IMR-90 (cell line): Measurements from ENCODE around the gene SRXN1. TPM values are rescaled to one million over a fixed set of nuclear protein-coding genes. Genes with fewer than 3 reads are reported as not detected.

Experiments used
- ATAC-seq: fragments of 200-7000 bp; cut with Tn5 transposase; 2 replicates; pipeline ENCODE4 v1.9.1; 2020; ENCODE audit warnings: low read depth, mild to moderate bottlenecking, moderate library complexity
- BruUV-seq: library from RNA; stranded (reverse); fragments of 400-500 nt; replicated peaks from 2 replicates; lab custom pipeline; 2021; lab: Mats Ljungman, UMichigan
- CTCF ChIA-PET: fragments of 300-600 bp; formaldehyde crosslinking; extraction: SDS; loops from one replicate; lab custom pipeline; 2021; ENCODE audit warnings: antibody characterized with exemption; lab: Yijun Ruan, JAX
- POLR2A ChIA-PET: fragments of 300-600 bp; sonication (Branson Sonifier 250); formaldehyde crosslinking; loops from one replicate; lab custom pipeline; 2022; ENCODE audit warnings: antibody characterized with exemption; ENCODE audit not compliant: unreplicated experiment; lab: Charles Lee
- DNase-seq: peaks from one replicate; pipeline ENCODE4 v3.0.0; 2013
- H2AFZ ChIP-seq: replicated peaks from 2 replicates; pipeline ENCODE3; 2013; ENCODE audit warnings: low read length, mild to moderate bottlenecking; ENCODE audit not compliant: poor library complexity
- H2AK5ac ChIP-seq: 2 replicates; pipeline ENCODE4 v1.6.1; 2013; ENCODE audit warnings: low read depth, low read length, inconsistent platforms
- H2AK9ac ChIP-seq: replicated peaks from 2 replicates; pipeline ENCODE3; 2013; ENCODE audit warnings: mild to moderate bottlenecking, low read depth, low read length, moderate library complexity; ENCODE audit not compliant: poor library complexity
- H2BK120ac ChIP-seq: 2 replicates; pipeline ENCODE4 v1.6.1; 2013; ENCODE audit warnings: low read depth, low read length, inconsistent platforms
- H2BK15ac ChIP-seq: 3 replicates; pipeline ENCODE4 v1.6.1; 2013; ENCODE audit warnings: low read depth, low read length, inconsistent platforms
- H2BK20ac ChIP-seq: 2 replicates; pipeline ENCODE4 v1.6.1; 2013; ENCODE audit warnings: low read depth, mild to moderate bottlenecking, inconsistent platforms, low read length, moderate library complexity
- H2BK5ac ChIP-seq: 2 replicates; pipeline ENCODE4 v1.6.1; 2013; ENCODE audit warnings: mild to moderate bottlenecking, low read depth, low read length, inconsistent platforms; ENCODE audit not compliant: poor library complexity, severe bottlenecking
- H3K14ac ChIP-seq: replicated peaks from 2 replicates; pipeline ENCODE4 v1.6.1; 2013; ENCODE audit warnings: low read depth, low read length, inconsistent platforms
- H3K18ac ChIP-seq: 2 replicates; pipeline ENCODE4 v1.6.1; 2013; ENCODE audit warnings: low read depth, low read length, control low read depth
- H3K23ac ChIP-seq: 2 replicates; pipeline ENCODE4 v1.6.1; 2013; ENCODE audit warnings: low read depth, low read length, inconsistent platforms
- H3K27ac ChIP-seq: 2 replicates; pipeline ENCODE4 v1.5.1; 2013; ENCODE audit warnings: mild to moderate bottlenecking, control low read depth, low read length; ENCODE audit not compliant: insufficient read depth
- H3K27me3 ChIP-seq: 2 replicates; pipeline ENCODE4 v1.6.1; 2013; ENCODE audit warnings: low read length; ENCODE audit not compliant: control insufficient read depth, insufficient read depth
- H3K36me3 ChIP-seq: 2 replicates; pipeline ENCODE4 v1.6.1; 2013; ENCODE audit warnings: low read length, mixed read lengths; ENCODE audit not compliant: control insufficient read depth, insufficient read depth
- H3K4ac ChIP-seq: 2 replicates; pipeline ENCODE4 v1.6.1; 2013; ENCODE audit warnings: low read depth, low read length, inconsistent platforms
- H3K4me1 ChIP-seq: 2 replicates; pipeline ENCODE4 v1.6.1; 2013; ENCODE audit warnings: low read length, mixed read lengths; ENCODE audit not compliant: control insufficient read depth, insufficient read depth
- H3K4me2 ChIP-seq: 2 replicates; pipeline ENCODE4 v1.6.1; 2013; ENCODE audit warnings: low read depth, mild to moderate bottlenecking, control low read depth, low read length, moderate library complexity
- H3K4me3 ChIP-seq: 2 replicates; pipeline ENCODE4 v1.5.1; 2013; ENCODE audit warnings: low read depth, mild to moderate bottlenecking, control low read depth, low read length, moderate library complexity; ENCODE audit not compliant: insufficient read depth
- H3K56ac ChIP-seq: 2 replicates; pipeline ENCODE4 v1.6.1; 2013; ENCODE audit warnings: low read length, inconsistent platforms; ENCODE audit not compliant: insufficient read depth; ENCODE audit errors: extremely low read depth
- H3K79me1 ChIP-seq, 2 experiments: 2 replicates each; pipeline ENCODE4 v1.6.1; 2013; ENCODE audit warnings: low read length in 2 of 2, inconsistent platforms in 1 of 2, low read depth in 1 of 2
- H3K9ac ChIP-seq: 2 replicates; pipeline ENCODE4 v1.6.1; 2013; ENCODE audit warnings: low read depth, low read length, control low read depth
- H3K9me1 ChIP-seq: 2 replicates; pipeline ENCODE4 v1.6.1; 2013; ENCODE audit warnings: low read length, inconsistent platforms; ENCODE audit not compliant: insufficient read depth
- H3K9me3 ChIP-seq: 2 replicates; pipeline ENCODE4 v1.6.1; 2013; ENCODE audit warnings: low read length; ENCODE audit not compliant: control insufficient read depth, insufficient read depth
- H4K20me1 ChIP-seq: 2 replicates; pipeline ENCODE4 v1.6.1; 2013; ENCODE audit warnings: low read length, inconsistent platforms; ENCODE audit not compliant: insufficient read depth
- H4K5ac ChIP-seq: 2 replicates; pipeline ENCODE4 v1.6.1; 2013; ENCODE audit warnings: mild to moderate bottlenecking, low read depth, low read length, control low read depth
- H4K8ac ChIP-seq, 2 experiments: 2 replicates each; pipeline ENCODE4 v1.6.1; 2013; ENCODE audit warnings: low read depth in 2 of 2, low read length in 2 of 2, control low read depth in 1 of 2, inconsistent platforms in 1 of 2
- H4K91ac ChIP-seq: 2 replicates; pipeline ENCODE4 v1.6.1; 2013; ENCODE audit warnings: low read depth, low read length, inconsistent platforms; ENCODE audit not compliant: insufficient read depth
- CEBPB ChIP-seq: IDR thresholded peaks from 2 replicates; pipeline ENCODE4 v1.6.1; 2012; ENCODE audit warnings: low read depth, low read length, improper control_type of control experiment
- CTCF ChIP-seq: conservative IDR thresholded peaks from 2 replicates; pipeline ENCODE4 v1.5.1; 2012; ENCODE audit warnings: mild to moderate bottlenecking, low read depth, low read length, improper control_type of control experiment
- FOS ChIP-seq: fragments of 150-350 bp; IDR thresholded peaks from 2 replicates; pipeline ENCODE4 v1.6.1; 2016; ENCODE audit warnings: low read depth, low read length
- MAFK ChIP-seq: IDR thresholded peaks from 2 replicates; pipeline ENCODE4 v1.6.1; 2012; ENCODE audit warnings: low read depth, low read length, improper control_type of control experiment
- MXI1 ChIP-seq: IDR thresholded peaks from 2 replicates; pipeline ENCODE4 v1.6.1; 2012; ENCODE audit warnings: low read depth, mild to moderate bottlenecking, low read length, moderate library complexity, borderline replicate concordance
- POLR2A ChIP-seq: IDR thresholded peaks from 2 replicates; pipeline ENCODE4 v1.6.1; 2012; ENCODE audit warnings: mild to moderate bottlenecking, low read depth, low read length
- RAD21 ChIP-seq: IDR thresholded peaks from 2 replicates; pipeline ENCODE4 v1.6.1; 2012; ENCODE audit warnings: low read length, improper control_type of control experiment
- RCOR1 ChIP-seq: IDR thresholded peaks from 2 replicates; pipeline ENCODE4 v1.6.1; 2012; ENCODE audit warnings: mild to moderate bottlenecking, low read length, improper control_type of control experiment; ENCODE audit not compliant: insufficient replicate concordance
- SMC3 ChIP-seq: fragments of 150-350 bp; IDR thresholded peaks from 2 replicates; pipeline ENCODE4 v1.6.1; 2016; ENCODE audit warnings: low read depth, mild to moderate bottlenecking, antibody characterized with exemption, low read length, moderate library complexity
- USF2 ChIP-seq: fragments of 150-350 bp; IDR thresholded peaks from 2 replicates; pipeline ENCODE4 v1.6.1; 2017; ENCODE audit warnings: mild to moderate bottlenecking, antibody characterized with exemption, low read length, low read depth
- WGBS, 2 experiments: methylation state at CpG; one replicate each; pipeline versions ENCODE4 v1.1.5 to v1.1.7; 2013; ENCODE audit warnings: missing lambda C conversion rate in 2 of 2; ENCODE audit not compliant: insufficient read length in 1 of 2; ENCODE audit errors: extremely low coverage in 2 of 2; 5-methylcytosine and 5-hydroxymethylcytosine counted together
- dilution Hi-C: fragments of 300-500 bp; cut with HindIII; formaldehyde crosslinking; loops from one replicate; pipeline ENCODE4 v1.14.3; 2018; ENCODE audit warnings: low sequenced_read_pairs; ENCODE audit not compliant: unreplicated experiment
- in situ Hi-C: fragments of 300-500 bp; cut with MboI; formaldehyde crosslinking; loops from 3 replicates; pipeline ENCODE4 v1.14.3; 2019; ENCODE audit warnings: low sequenced_read_pairs, inconsistent platforms, mixed read lengths
- intact Hi-C: fragments of 100-400 bp; cut with micrococcal nuclease; formaldehyde crosslinking; loops from 2 replicates; pipeline ENCODE4 v1.10.0; 2022
- polyA plus RNA-seq, 3 experiments: library from polyadenylated mRNA; depleted of rRNA; stranded (reverse); fragments of >200 nt; gene quantifications; 2 replicates each; pipeline ENCODE4 v1.2.3, GENCODE V29; 2012; ENCODE audit warnings: low replicate concordance in 1 of 3
- total RNA-seq: library from RNA; depleted of rRNA; stranded (reverse); fragments of >200 nt; gene quantifications from 2 replicates; pipeline ENCODE4 v1.2.3, GENCODE V29; 2012

SRXN1 gene
- total and polyA plus RNA-seq, 2 of the 4 experiments (the other 2 are of a cell fraction): 51.2 to 71.2 TPM

- ChIA-PET POLR2A (interaction anchor here (0.6 kb wide), 1 partner anchor 134 kb away, joined by 4 read pairs; no protein-coding TSS in a partner anchor), CTCF (no interaction called here)
- Histone ChIP-seq H3K23ac (no peak overlapping the region), H3K9ac (no peak overlapping the region), H2BK5ac (no peak overlapping the region), H3K4me1 (no peaks in the 10 kb centered on the region), H4K8ac (no peak overlapping the region), H3K27ac (no peak overlapping the region), H3K4me2 (no peak overlapping the region), H2AK5ac (no peak overlapping the region), H3K36me3 (no peaks in the 10 kb centered on the region), H4K5ac (no peak overlapping the region), H4K20me1 (no peaks in the 10 kb centered on the region), H3K9me3 (no peaks in the 10 kb centered on the region), H3K9me1 (no peaks in the 10 kb centered on the region), H3K18ac (no peak overlapping the region), H2BK20ac (no peak overlapping the region), H3K4ac (no peak overlapping the region), H2BK15ac (no peak overlapping the region), H2AK9ac (no peak overlapping the region), H2BK120ac (no peak overlapping the region), H3K56ac (no peak overlapping the region), H3K79me1 (no peaks in the 10 kb centered on the region), H3K27me3 (peaks cover 23% of the 10 kb centered on the region), H3K14ac (no peak overlapping the region), H3K4me3 (no peak overlapping the region), H2AFZ (no peak overlapping the region), H4K91ac (no peak overlapping the region)
- ATAC-seq: no peak
- in situ Hi-C loops (no loop called here), intact Hi-C loops (no loop called here), dilution Hi-C loops (no loop called here)
- DNase-seq: no peak
- TF ChIP-seq MAFK: no peak
- TF ChIP-seq RCOR1: no peak
- no peak for TF ChIP-seq RAD21
- no peak for TF ChIP-seq CEBPB
- no peak for TF ChIP-seq POLR2A
- TF ChIP-seq MXI1: no peak
- TF ChIP-seq SMC3: no peak
- no peak for TF ChIP-seq USF2
- TF ChIP-seq CTCF: no peak
- TF ChIP-seq FOS: no peak
- no TSS peak for BruUV-seq
- whole genome bisulfite sequencing, 2 experiments: no CpG with 5 or more reads among the region's 1 CpG
Observed at GRCh38 chr20:682123-682522, 29.1 kb upstream of the SRXN1 start.
